Mucosa of rectum (tissue), 2 donors: ENCODE results near the gene MOV10.

Experiments used
- H3K27ac ChIP-seq, 2 donors: one replicate each; pipeline ENCODE4 v1.7.0; 2013; ENCODE audit warnings: inconsistent platforms in 2 of 2, low read depth in 2 of 2, low read length in 2 of 2
- H3K27me3 ChIP-seq, 2 donors: one replicate each; pipeline ENCODE4 v1.7.0; 2013; ENCODE audit warnings: low read length in 2 of 2; ENCODE audit not compliant: control insufficient read depth in 2 of 2, insufficient read depth in 2 of 2
- H3K36me3 ChIP-seq, 2 donors: one replicate each; pipeline ENCODE4 v1.7.0; 2013; ENCODE audit warnings: low read length in 2 of 2; ENCODE audit not compliant: control insufficient read depth in 2 of 2, insufficient read depth in 2 of 2
- H3K4me1 ChIP-seq, 2 donors: one replicate each; pipeline ENCODE4 v1.7.0; 2013; ENCODE audit warnings: low read length in 2 of 2, mild to moderate bottlenecking in 1 of 2; ENCODE audit not compliant: control insufficient read depth in 2 of 2, insufficient read depth in 2 of 2
- H3K4me3 ChIP-seq, 2 donors: one replicate each; pipeline ENCODE4 v1.7.0; 2013; ENCODE audit warnings: low read length in 2 of 2
- H3K9ac ChIP-seq, 2 donors: one replicate each; pipeline ENCODE4 v1.7.0; 2013; ENCODE audit warnings: low read length in 2 of 2, low read depth in 1 of 2, mild to moderate bottlenecking in 1 of 2
- H3K9me3 ChIP-seq, 2 donors: one replicate each; pipeline ENCODE4 v1.7.0; 2013; ENCODE audit warnings: low read length in 2 of 2; ENCODE audit not compliant: control insufficient read depth in 2 of 2
- donor health status: healthy.
- donor health status: Normal muscosa, but diverticular disease.

The MOV10 gene

DNA sequence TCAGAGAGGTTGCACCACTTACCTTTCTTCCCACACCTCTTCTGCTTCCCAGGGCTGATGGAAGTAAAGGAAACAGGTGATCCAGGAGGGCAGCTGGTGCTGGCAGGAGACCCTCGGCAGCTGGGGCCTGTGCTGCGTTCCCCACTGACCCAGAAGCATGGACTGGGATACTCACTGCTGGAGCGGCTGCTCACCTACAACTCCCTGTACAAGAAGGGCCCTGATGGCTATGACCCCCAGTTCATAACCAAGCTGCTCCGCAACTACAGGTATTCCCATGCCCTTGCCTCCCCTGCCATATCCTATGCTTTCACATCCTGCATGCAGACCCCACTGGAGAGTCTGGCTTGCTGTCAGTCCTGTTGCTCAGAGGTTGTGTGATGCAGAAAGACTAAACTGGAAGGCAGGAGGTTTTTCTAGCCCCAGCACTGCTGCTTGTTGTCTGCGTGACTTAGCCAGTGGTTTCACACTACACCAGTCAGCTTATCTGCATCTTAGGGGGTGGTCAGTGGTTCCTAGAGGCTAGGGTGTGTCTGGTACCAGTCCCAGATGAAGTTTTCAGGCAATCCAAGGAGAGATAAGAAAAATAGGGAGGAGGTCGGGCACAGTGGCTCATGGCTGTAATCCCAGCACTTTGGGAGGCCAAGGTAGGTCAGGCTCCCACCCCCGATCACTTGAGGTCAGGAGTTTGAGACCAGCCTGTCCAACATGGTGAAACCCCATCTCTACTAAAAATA is 22.3 kb downstream of the MOV10 start:
- H3K27ac ChIP-seq, result no peak overlapping the region
- H3K27me3 ChIP-seq, result no peaks in the 10 kb centered on the region
- no peaks in the 10 kb centered on the region for H3K9me3 ChIP-seq
- peaks cover 53 to 61% of the 10 kb centered on the region in 2 donors for H3K36me3 ChIP-seq
- H3K4me3 ChIP-seq, result no peak overlapping the region
- no peak overlapping the region for H3K9ac ChIP-seq
- H3K4me1 ChIP-seq, result peaks cover 35 to 37% of the 10 kb centered on the region in 2 donors

- H3K27me3 ChIP-seq, result no peaks in the 10 kb centered on the region
- H3K9ac ChIP-seq, result peak overlapping the region in 1 of 2 donors; percentile 28
- H3K27ac ChIP-seq, result peak overlapping the region; percentile 77 to 88
- peaks cover 53 to 64% of the 10 kb centered on the region in 2 donors for H3K36me3 ChIP-seq
- H3K4me3 ChIP-seq, result no peak overlapping the region
- no peaks in the 10 kb centered on the region for H3K9me3 ChIP-seq
- H3K4me1 ChIP-seq, result peaks cover 41 to 44% of the 10 kb centered on the region in 2 donors
Observed at GRCh38 chr1:112697781-112698201, 23.3 kb downstream of the MOV10 start.

DNA sequence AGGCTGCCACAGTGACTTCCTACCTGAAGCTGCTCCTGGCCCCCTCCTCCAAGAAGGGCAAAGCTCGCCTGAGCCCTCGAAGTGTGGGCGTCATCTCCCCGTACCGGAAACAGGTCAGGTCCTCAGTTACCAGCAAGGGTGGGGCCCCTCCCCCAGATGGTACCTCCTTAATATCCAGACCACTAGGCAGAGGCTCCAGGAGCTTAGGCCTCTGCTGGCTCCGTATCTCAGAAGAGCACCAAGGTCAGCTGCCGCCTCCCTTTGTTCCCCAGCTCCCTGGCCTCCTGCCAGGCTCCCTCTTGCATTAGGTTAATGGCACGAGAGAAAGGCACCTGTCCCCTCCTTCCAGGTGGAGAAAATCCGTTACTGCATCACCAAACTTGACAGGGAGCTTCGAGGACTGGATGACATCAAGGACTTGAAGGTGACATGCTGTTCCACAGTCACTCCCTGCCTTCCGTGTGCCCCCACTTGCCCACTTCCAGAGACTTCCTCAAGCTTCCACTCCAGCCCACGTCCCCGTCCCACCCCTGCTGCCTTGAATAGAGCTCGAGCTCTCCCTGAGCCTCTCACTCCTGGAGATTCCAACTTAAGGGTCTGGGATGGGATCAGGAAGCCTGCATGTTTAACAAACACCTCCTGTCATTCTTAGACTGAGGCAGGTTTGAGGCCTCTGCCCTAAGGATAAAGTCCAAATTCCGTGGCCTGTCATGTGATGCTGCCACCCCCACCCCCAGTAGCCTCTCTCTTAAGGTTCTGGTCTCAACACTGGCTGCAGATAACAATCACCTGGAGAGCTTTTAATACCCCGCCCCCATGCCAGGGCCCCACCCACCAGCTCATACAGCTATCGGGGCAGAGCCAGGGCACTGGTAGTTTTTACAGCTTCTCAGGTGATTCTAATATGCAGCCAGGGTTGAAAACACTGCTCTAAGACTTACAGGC is 24.2 kb downstream of the MOV10 start:
- no peaks in the 10 kb centered on the region for H3K27me3 ChIP-seq
- peak overlapping the region; percentile 82 to 88 for H3K27ac ChIP-seq
- H3K9me3 ChIP-seq, result no peaks in the 10 kb centered on the region
- peaks cover 53 to 67% of the 10 kb centered on the region in 2 donors for H3K36me3 ChIP-seq
- peaks cover 47 to 48% of the 10 kb centered on the region in 2 donors for H3K4me1 ChIP-seq
- peak overlapping the region in 1 of 2 donors; percentile 70 for H3K9ac ChIP-seq
- no peak overlapping the region for H3K4me3 ChIP-seq

DNA sequence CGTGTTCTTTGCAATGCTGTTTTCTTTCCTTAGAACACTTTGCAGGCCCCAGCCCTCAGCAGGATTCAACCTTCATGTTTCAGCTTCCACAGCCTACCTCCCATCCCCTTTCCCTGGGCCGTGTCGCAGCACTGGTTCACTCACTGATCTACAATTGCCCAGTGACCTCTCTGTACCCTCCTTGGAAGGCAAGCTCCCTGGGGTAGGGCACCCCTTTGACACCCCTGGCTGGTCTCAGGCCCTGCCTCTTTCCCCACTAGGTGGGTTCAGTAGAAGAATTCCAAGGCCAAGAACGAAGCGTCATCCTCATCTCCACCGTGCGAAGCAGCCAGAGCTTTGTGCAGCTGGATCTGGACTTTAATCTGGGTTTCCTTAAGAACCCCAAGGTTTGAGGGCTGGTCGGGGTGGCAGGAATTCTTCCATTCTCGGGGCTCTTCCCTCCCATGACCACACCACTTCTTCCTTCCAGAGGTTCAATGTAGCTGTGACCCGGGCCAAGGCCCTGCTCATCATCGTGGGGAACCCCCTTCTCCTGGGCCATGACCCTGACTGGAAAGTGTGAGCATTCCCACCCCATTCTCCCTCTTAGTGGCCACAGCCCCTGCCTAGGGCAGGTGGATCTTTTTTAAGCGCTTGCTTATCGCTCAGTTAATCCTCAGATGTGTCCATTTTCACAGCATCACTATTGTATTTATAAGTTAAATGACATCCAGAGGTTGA is 25.1 kb downstream of the MOV10 start:
- H3K4me1 ChIP-seq, result peaks cover 57 to 58% of the 10 kb centered on the region in 2 donors

GRCh38 chr1:112700290-112701226 is 26.1 kb downstream of the MOV10 start:
- Histone ChIP-seq H3K27ac (peak overlapping the region; percentile 82 to 88), H3K9me3 (no peaks in the 10 kb centered on the region), H3K27me3 (no peaks in the 10 kb centered on the region), H3K9ac (peak overlapping the region; percentile 52 to 70), H3K4me3 (peak overlapping the region in 1 of 2 donors; percentile 2), H3K4me1 (peaks cover 67 to 68% of the 10 kb centered on the region in 2 donors), H3K36me3 (peaks cover 38 to 54% of the 10 kb centered on the region in 2 donors)

More for the DNA sequence above, 25.1 kb downstream of the MOV10 start:
- Histone ChIP-seq H3K4me3 (no peak overlapping the region), H3K27ac (peak overlapping the region; percentile 82 to 88), H3K9me3 (no peaks in the 10 kb centered on the region), H3K9ac (peak overlapping the region; percentile 3 to 70), H3K36me3 (peaks cover 44 to 60% of the 10 kb centered on the region in 2 donors), H3K27me3 (no peaks in the 10 kb centered on the region)

- peak overlapping the region; percentile 52 to 70 for H3K9ac ChIP-seq
- peaks cover 35 to 46% of the 10 kb centered on the region in 2 donors for H3K36me3 ChIP-seq
- H3K27me3 ChIP-seq, result no peaks in the 10 kb centered on the region
- H3K4me1 ChIP-seq, result peaks cover 72 to 74% of the 10 kb centered on the region in 2 donors
- peak overlapping the region; percentile 82 to 88 for H3K27ac ChIP-seq
- peak overlapping the region in 1 of 2 donors; percentile 2 for H3K4me3 ChIP-seq
- no peaks in the 10 kb centered on the region for H3K9me3 ChIP-seq
Observed at GRCh38 chr1:112701227-112702066, 27.0 kb downstream of the MOV10 start.

- Histone ChIP-seq H3K27ac (peak overlapping the region; percentile 82 to 88), H3K4me3 (no peak overlapping the region), H3K27me3 (no peaks in the 10 kb centered on the region), H3K9ac (peak overlapping the region in 1 of 2 donors; percentile 36), H3K36me3 (peaks cover 29 to 41% of the 10 kb centered on the region in 2 donors), H3K9me3 (no peaks in the 10 kb centered on the region), H3K4me1 (peaks cover 72 to 74% of the 10 kb centered on the region in 2 donors)
Observed at GRCh38 chr1:112702067-112702395, 27.6 kb downstream of the MOV10 start.

- peaks cover 28 to 41% of the 10 kb centered on the region in 2 donors for H3K36me3 ChIP-seq
- no peaks in the 10 kb centered on the region for H3K27me3 ChIP-seq
- H3K27ac ChIP-seq, result peak overlapping the region; percentile 5 to 82
- H3K9me3 ChIP-seq, result no peaks in the 10 kb centered on the region
- H3K4me3 ChIP-seq, result no peak overlapping the region
- H3K4me1 ChIP-seq, result peaks cover 72 to 78% of the 10 kb centered on the region in 2 donors
- H3K9ac ChIP-seq, result peak overlapping the region in 1 of 2 donors; percentile 36
Observed at GRCh38 chr1:112702420-112703261, 28.2 kb downstream of the MOV10 start.
